Thyroid gland (tissue), 4 donors: Measurements from ENCODE around the gene ADGRB3. TPM values are rescaled to one million over a fixed set of nuclear protein-coding genes. Genes with fewer than 3 reads are reported as not detected.

Experiments used
- DNase-seq, 2 donors: peaks; one replicate each; pipeline ENCODE4 v3.0.0-alpha.2; 2019
- H3K27ac ChIP-seq, 3 donors: fragments of 200-600 bp; sonication (generic); 1 replicate in 2 of 3; 2 replicates in 1 of 3; pipeline ENCODE4 v1.5.1; 2016 to 2019; ENCODE audit warnings: mild to moderate bottlenecking in 1 of 3, moderate library complexity in 1 of 3
- H3K27me3 ChIP-seq: fragments of 200-600 bp; sonication (generic); one replicate; pipeline ENCODE4 v1.5.1; 2019
- H3K36me3 ChIP-seq, 2 donors: fragments of 200-600 bp; sonication (generic); one replicate each; pipeline ENCODE4 v1.5.1; 2016 to 2019
- H3K4me1 ChIP-seq, 2 donors: fragments of 200-600 bp; sonication (generic); one replicate each; pipeline ENCODE4 v1.5.1; 2017 to 2019
- H3K4me3 ChIP-seq, 3 donors: fragments of 200-600 bp; sonication (generic); replicated peaks in 1 of 3; 1 replicate in 2 of 3; 2 replicates in 1 of 3; pipeline ENCODE4 v1.5.1; 2016; ENCODE audit warnings: mild to moderate bottlenecking in 1 of 3
- H3K9me3 ChIP-seq: fragments of 200-600 bp; sonication (generic); one replicate; pipeline ENCODE4 v1.5.1; 2017
- POLR2A ChIP-seq, 2 donors: fragments of 450-650 bp; IDR thresholded peaks; one replicate each; pipeline ENCODE4 v1.6.1; 2017; ENCODE audit warnings: antibody characterized with exemption in 2 of 2, mild to moderate bottlenecking in 2 of 2, moderate library complexity in 1 of 2
- WGBS, 2 donors: methylation state at CpG; one replicate each; pipeline ENCODE4 v1.1.5; 2017; 5-methylcytosine and 5-hydroxymethylcytosine counted together
- intact Hi-C: fragments of 100-400 bp; cut with DNase I; formaldehyde crosslinking; loops from one replicate; pipeline ENCODE4 v1.15.1; 2023
- total RNA-seq, 4 donors: library from RNA; depleted of rRNA; stranded (reverse); fragments of >200 nt; gene quantifications; one replicate each; pipeline ENCODE4 v1.2.3, GENCODE V29; 2016
- TF ChIP-seq, protein P1 (sequence below), 6 experiments: fragments of 200-600 bp in 3 of 6; fragments of 450-650 bp in 3 of 6; sonication (generic) in 3 of 6; IDR thresholded peaks; one replicate each; pipeline ENCODE4 v1.5.1; 2016 to 2019; ENCODE audit warnings: antibody characterized with exemption in 6 of 6, mild to moderate bottlenecking in 2 of 6, inconsistent platforms in 1 of 6, moderate library complexity in 1 of 6

ADGRB3 gene
- total RNA-seq, 4 donors from 2014 or later = 0.45 to 3.0 (median 1.4) TPM

GRCh38 chr6:68642977-68643376 is 7.9 kb downstream of the ADGRB3 start:
- no peak overlapping the region for H3K4me3 ChIP-seq
- WGBS, 2 donors = 96% methylated on average over 1 of the region's 1 CpG
- H3K27me3 ChIP-seq = no peaks in the 10 kb centered on the region
- TF ChIP-seq, protein P1, sequence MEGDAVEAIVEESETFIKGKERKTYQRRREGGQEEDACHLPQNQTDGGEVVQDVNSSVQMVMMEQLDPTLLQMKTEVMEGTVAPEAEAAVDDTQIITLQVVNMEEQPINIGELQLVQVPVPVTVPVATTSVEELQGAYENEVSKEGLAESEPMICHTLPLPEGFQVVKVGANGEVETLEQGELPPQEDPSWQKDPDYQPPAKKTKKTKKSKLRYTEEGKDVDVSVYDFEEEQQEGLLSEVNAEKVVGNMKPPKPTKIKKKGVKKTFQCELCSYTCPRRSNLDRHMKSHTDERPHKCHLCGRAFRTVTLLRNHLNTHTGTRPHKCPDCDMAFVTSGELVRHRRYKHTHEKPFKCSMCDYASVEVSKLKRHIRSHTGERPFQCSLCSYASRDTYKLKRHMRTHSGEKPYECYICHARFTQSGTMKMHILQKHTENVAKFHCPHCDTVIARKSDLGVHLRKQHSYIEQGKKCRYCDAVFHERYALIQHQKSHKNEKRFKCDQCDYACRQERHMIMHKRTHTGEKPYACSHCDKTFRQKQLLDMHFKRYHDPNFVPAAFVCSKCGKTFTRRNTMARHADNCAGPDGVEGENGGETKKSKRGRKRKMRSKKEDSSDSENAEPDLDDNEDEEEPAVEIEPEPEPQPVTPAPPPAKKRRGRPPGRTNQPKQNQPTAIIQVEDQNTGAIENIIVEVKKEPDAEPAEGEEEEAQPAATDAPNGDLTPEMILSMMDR (IDR thresholded peaks at IDR 0.05) = no peak
- TF ChIP-seq POLR2A (IDR thresholded peaks at IDR 0.05) = no peak
- no peak overlapping the region for H3K27ac ChIP-seq
- no peaks in the 10 kb centered on the region for H3K9me3 ChIP-seq
- no peaks in the 10 kb centered on the region for H3K4me1 ChIP-seq
- H3K36me3 ChIP-seq = no peaks in the 10 kb centered on the region
- intact Hi-C loops = no loop called here
- no peak for DNase-seq

GRCh38 chr6:68649669-68650068 is 14.6 kb downstream of the ADGRB3 start:
- 81 to 84% methylated on average over 3 of the region's 3 CpGs for WGBS, 2 donors
- no peak overlapping the region for H3K27ac ChIP-seq
- no peaks in the 10 kb centered on the region for H3K4me1 ChIP-seq
- intact Hi-C loops = no loop called here
- TF ChIP-seq, protein P1 (IDR thresholded peaks at IDR 0.05) = no peak
- TF ChIP-seq POLR2A (IDR thresholded peaks at IDR 0.05) = no peak
- DNase-seq = no peak
- H3K4me3 ChIP-seq = no peak overlapping the region
- H3K27me3 ChIP-seq = no peaks in the 10 kb centered on the region
- H3K36me3 ChIP-seq = no peaks in the 10 kb centered on the region
- no peaks in the 10 kb centered on the region for H3K9me3 ChIP-seq

DNA sequence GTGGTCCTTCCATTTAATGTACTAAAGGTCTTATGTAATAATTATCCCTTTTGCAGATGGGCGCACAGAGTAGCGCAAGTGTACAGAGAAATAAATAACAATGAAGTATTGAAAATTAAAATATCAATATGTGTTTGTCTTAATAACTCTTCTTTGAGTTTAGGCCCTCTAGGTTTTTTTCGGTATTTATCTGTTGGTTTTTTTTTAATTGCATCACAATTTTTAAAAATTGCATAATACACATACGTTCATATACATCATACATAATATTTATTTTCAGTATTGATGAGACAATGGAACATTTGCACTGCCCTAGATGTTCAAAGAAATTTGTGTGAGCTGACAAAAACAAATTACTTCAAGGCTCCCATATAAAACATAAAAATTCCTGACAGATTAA is 15.1 kb downstream of the ADGRB3 start:
- TF ChIP-seq, protein P1 (IDR thresholded peaks at IDR 0.05) = no peak
- no peak for TF ChIP-seq POLR2A (IDR thresholded peaks at IDR 0.05)
- intact Hi-C loops = no loop called here
- H3K27ac ChIP-seq = no peak overlapping the region
- DNase-seq = no peak
- H3K9me3 ChIP-seq = no peaks in the 10 kb centered on the region
- no peaks in the 10 kb centered on the region for H3K36me3 ChIP-seq
- H3K4me1 ChIP-seq = no peaks in the 10 kb centered on the region
- no peaks in the 10 kb centered on the region for H3K27me3 ChIP-seq
- WGBS, 2 donors = 93 to 95% methylated on average over 4 of the region's 4 CpGs
- no peak overlapping the region for H3K4me3 ChIP-seq

DNA sequence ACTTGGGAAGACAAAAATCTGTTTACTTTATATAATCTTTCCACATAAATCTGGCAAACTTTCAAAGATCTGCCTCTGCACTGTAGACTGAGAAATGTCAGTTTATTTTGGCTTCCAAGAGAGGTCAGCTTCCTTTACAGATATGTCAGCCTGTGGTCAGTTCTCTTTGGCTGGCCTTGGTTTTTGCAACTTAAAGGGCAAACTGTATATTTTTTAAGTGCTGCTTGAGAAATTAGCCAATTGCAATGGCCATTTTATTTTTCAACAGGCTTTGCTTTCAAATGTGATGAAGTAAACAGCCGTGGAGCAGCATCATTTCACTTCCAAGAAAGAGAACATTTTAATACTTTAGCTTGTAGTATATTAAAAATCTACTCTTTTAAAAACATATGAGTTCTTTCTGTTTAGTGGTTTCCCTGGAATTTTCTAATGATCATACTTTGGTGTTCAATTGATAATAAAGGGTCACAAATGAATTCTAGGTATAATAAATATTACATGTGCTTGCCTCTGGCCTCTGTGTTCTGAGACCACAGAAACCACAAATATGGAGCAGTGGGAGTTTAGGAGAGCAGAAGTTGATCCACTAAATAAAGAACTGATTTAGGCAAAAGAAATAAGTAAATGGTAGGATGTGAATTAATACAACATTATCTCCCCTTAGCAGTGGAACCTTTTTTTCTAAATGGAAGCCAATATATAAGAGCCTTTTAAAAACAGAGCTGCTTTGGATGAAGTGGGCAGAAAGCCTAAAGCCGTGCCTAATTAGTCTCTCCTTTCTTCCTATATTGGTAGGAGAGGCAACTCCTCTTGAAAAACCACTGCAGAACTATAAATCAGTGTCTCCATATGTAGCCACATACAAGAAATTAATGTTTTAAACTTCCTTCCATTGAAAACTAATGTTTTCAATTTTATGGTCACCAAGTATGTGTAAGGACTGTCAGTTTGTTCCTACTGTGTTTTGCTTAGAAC is 16.2 kb downstream of the ADGRB3 start:
- TF ChIP-seq, protein P1 (IDR thresholded peaks at IDR 0.05) = no peak
- TF ChIP-seq POLR2A (IDR thresholded peaks at IDR 0.05) = no peak
- Histone ChIP-seq H3K27ac (no peak overlapping the region), H3K4me3 (no peak overlapping the region), H3K27me3 (no peaks in the 10 kb centered on the region), H3K9me3 (no peaks in the 10 kb centered on the region), H3K4me1 (no peaks in the 10 kb centered on the region), H3K36me3 (no peaks in the 10 kb centered on the region)
- WGBS, 2 donors = 59 to 74% methylated on average over 2 of the region's 2 CpGs
- intact Hi-C loops = no loop called here
- no peak for DNase-seq

DNA sequence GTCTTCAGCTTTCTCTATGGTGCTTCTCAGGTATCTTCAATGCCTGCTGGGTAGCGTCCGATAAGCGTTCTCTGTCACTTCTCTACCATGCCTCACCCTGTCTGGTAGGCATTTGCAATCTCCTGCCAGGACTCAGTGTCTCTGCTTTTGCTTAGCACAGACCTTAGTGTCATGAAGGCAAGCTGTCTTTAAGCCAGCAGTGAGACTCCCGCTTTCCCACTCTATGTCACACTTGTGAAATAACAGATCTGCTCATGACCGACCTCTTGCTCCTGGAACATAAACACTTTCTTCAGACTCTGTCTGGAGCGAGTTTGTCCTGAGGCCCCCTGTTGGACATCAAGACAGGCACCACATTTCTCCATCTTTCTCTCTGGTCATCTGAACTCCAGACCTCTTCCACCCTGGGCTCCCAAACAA is 17.0 kb downstream of the ADGRB3 start:
- Histone ChIP-seq H3K36me3 (no peaks in the 10 kb centered on the region), H3K27ac (no peak overlapping the region), H3K4me1 (no peaks in the 10 kb centered on the region), H3K9me3 (no peaks in the 10 kb centered on the region), H3K4me3 (no peak overlapping the region), H3K27me3 (no peaks in the 10 kb centered on the region)
- WGBS, 2 donors = 86 to 88% methylated on average over 6 of the region's 6 CpGs
- intact Hi-C loops = no loop called here
- no peak for DNase-seq
- TF ChIP-seq, protein P1 (IDR thresholded peaks at IDR 0.05) = no peak
- TF ChIP-seq POLR2A (IDR thresholded peaks at IDR 0.05) = no peak
